ENCODE data around the gene MAMDC2.

Gene MAMDC2

GRCh38 chr9:70061776-70062175, 18.1 kb downstream of the MAMDC2 start:
- TF ChIP-seq POLR2AphosphoS5 (IDR thresholded peaks at IDR 0.05; ENCODE audit: borderline replicate concordance, low read depth, low read length) (no peak), FOXP2 (optimal IDR thresholded peaks at IDR 0.05; ENCODE audit: control extremely low read depth, extremely low read length, insufficient read depth) (no peak)
- H3K36me3 ChIP-seq (ENCODE audit: insufficient read depth, low read length), result no peaks in the 10 kb centered on the region
- no peak overlapping the region for H3K9ac ChIP-seq (ENCODE audit: insufficient read length)
- H3K9me3 ChIP-seq (ENCODE audit: low read depth, low read length), result no peaks in the 10 kb centered on the region
- no peak overlapping the region for H3K4me3 ChIP-seq
- no peak overlapping the region for H3K27ac ChIP-seq
- DNase-seq (ENCODE audit: low read depth, low spot score), result no peak

GRCh38 chr9:70064496-70064895, 20.8 kb downstream of the MAMDC2 start:
- no peak for TF ChIP-seq POLR2AphosphoS5 (IDR thresholded peaks at IDR 0.05; ENCODE audit: borderline replicate concordance, low read depth, low read length)
- TF ChIP-seq EZH2 (IDR thresholded peaks at IDR 0.05), result no peak
- no peak for TF ChIP-seq FOXP2 (optimal IDR thresholded peaks at IDR 0.05; ENCODE audit: control extremely low read depth, extremely low read length, insufficient read depth)
- no peaks in the 10 kb centered on the region for H3K9me3 ChIP-seq (ENCODE audit: low read depth, low read length)
- no peaks in the 10 kb centered on the region for H3K36me3 ChIP-seq (ENCODE audit: insufficient read depth, low read length)
- DNase-seq (ENCODE audit: low read depth, low spot score), result no peak
- H3K9ac ChIP-seq (ENCODE audit: insufficient read length), result no peak overlapping the region
- no peak overlapping the region for H3K27ac ChIP-seq
- no peak overlapping the region for H3K4me3 ChIP-seq

- no peak for TF ChIP-seq EZH2 (IDR thresholded peaks at IDR 0.05)
- no peak for TF ChIP-seq POLR2AphosphoS5 (IDR thresholded peaks at IDR 0.05; ENCODE audit: borderline replicate concordance, low read depth, low read length)
Observed at GRCh38 chr9:70065572-70065971, 21.9 kb downstream of the MAMDC2 start.

GRCh38 chr9:70066418-70066817, 22.8 kb downstream of the MAMDC2 start:
- Histone ChIP-seq H3K27ac (no peak overlapping the region), H3K4me3 (no peak overlapping the region), H3K36me3 (ENCODE audit: insufficient read depth, low read length) (no peaks in the 10 kb centered on the region), H3K9me3 (ENCODE audit: low read depth, low read length) (no peaks in the 10 kb centered on the region), H3K9ac (ENCODE audit: insufficient read length) (no peak overlapping the region)
- TF ChIP-seq POLR2AphosphoS5 (IDR thresholded peaks at IDR 0.05; ENCODE audit: borderline replicate concordance, low read depth, low read length) (no peak), FOXP2 (optimal IDR thresholded peaks at IDR 0.05; ENCODE audit: control extremely low read depth, extremely low read length, insufficient read depth) (no peak), EZH2 (IDR thresholded peaks at IDR 0.05) (no peak)
- no peak for DNase-seq (ENCODE audit: low read depth, low spot score)

More at GRCh38 chr9:70065572-70065971, 21.9 kb downstream of the MAMDC2 start:
- Histone ChIP-seq H3K9me3 (ENCODE audit: low read depth, low read length) (no peaks in the 10 kb centered on the region), H3K9ac (ENCODE audit: insufficient read length) (no peak overlapping the region), H3K4me3 (no peak overlapping the region), H3K36me3 (ENCODE audit: insufficient read depth, low read length) (no peaks in the 10 kb centered on the region), H3K27ac (no peak overlapping the region)
- DNase-seq (ENCODE audit: low read depth, low spot score), result no peak

- no peaks in the 10 kb centered on the region for H3K9me3 ChIP-seq (ENCODE audit: low read depth, low read length)
- no peak overlapping the region for H3K9ac ChIP-seq (ENCODE audit: insufficient read length)
- H3K4me3 ChIP-seq, result no peak overlapping the region
- DNase-seq (ENCODE audit: low read depth, low spot score), result no peak
- H3K27ac ChIP-seq, result no peak overlapping the region
- TF ChIP-seq EZH2 (IDR thresholded peaks at IDR 0.05) (no peak), FOXP2 (optimal IDR thresholded peaks at IDR 0.05; ENCODE audit: control extremely low read depth, extremely low read length, insufficient read depth) (no peak), POLR2AphosphoS5 (IDR thresholded peaks at IDR 0.05; ENCODE audit: borderline replicate concordance, low read depth, low read length) (no peak)
- H3K36me3 ChIP-seq (ENCODE audit: insufficient read depth, low read length), result no peaks in the 10 kb centered on the region
Observed at GRCh38 chr9:70066874-70067273, 23.2 kb downstream of the MAMDC2 start.

- no peak for DNase-seq (ENCODE audit: low read depth, low spot score)
- H3K4me3 ChIP-seq, result no peak overlapping the region
- no peaks in the 10 kb centered on the region for H3K9me3 ChIP-seq (ENCODE audit: low read depth, low read length)
- H3K9ac ChIP-seq (ENCODE audit: insufficient read length), result no peak overlapping the region
- no peaks in the 10 kb centered on the region for H3K36me3 ChIP-seq (ENCODE audit: insufficient read depth, low read length)
- TF ChIP-seq FOXP2 (optimal IDR thresholded peaks at IDR 0.05; ENCODE audit: control extremely low read depth, extremely low read length, insufficient read depth), result no peak
- TF ChIP-seq POLR2AphosphoS5 (IDR thresholded peaks at IDR 0.05; ENCODE audit: borderline replicate concordance, low read depth, low read length), result no peak
- TF ChIP-seq EZH2 (IDR thresholded peaks at IDR 0.05), result no peak
- H3K27ac ChIP-seq, result no peak overlapping the region
Observed at GRCh38 chr9:70069704-70070103, 26.1 kb downstream of the MAMDC2 start.

GRCh38 chr9:70073193-70073592, 29.5 kb downstream of the MAMDC2 start:
- TF ChIP-seq POLR2AphosphoS5 (IDR thresholded peaks at IDR 0.05; ENCODE audit: borderline replicate concordance, low read depth, low read length), result no peak
- no peak for TF ChIP-seq FOXP2 (optimal IDR thresholded peaks at IDR 0.05; ENCODE audit: control extremely low read depth, extremely low read length, insufficient read depth)
- no peak for TF ChIP-seq EZH2 (IDR thresholded peaks at IDR 0.05)
- Histone ChIP-seq H3K9ac (ENCODE audit: insufficient read length) (no peak overlapping the region), H3K36me3 (ENCODE audit: insufficient read depth, low read length) (no peaks in the 10 kb centered on the region), H3K27ac (no peak overlapping the region), H3K4me3 (no peak overlapping the region), H3K9me3 (ENCODE audit: low read depth, low read length) (no peaks in the 10 kb centered on the region)
- no peak for DNase-seq (ENCODE audit: low read depth, low spot score)

- H3K36me3 ChIP-seq (ENCODE audit: insufficient read depth, low read length), result no peaks in the 10 kb centered on the region
- H3K9ac ChIP-seq (ENCODE audit: insufficient read length), result no peak overlapping the region
- no peaks in the 10 kb centered on the region for H3K9me3 ChIP-seq (ENCODE audit: low read depth, low read length)
- H3K27ac ChIP-seq, result no peak overlapping the region
- no peak for DNase-seq (ENCODE audit: low read depth, low spot score)
- no peak overlapping the region for H3K4me3 ChIP-seq
- TF ChIP-seq FOXP2 (optimal IDR thresholded peaks at IDR 0.05; ENCODE audit: control extremely low read depth, extremely low read length, insufficient read depth) (no peak), EZH2 (IDR thresholded peaks at IDR 0.05) (no peak), POLR2AphosphoS5 (IDR thresholded peaks at IDR 0.05; ENCODE audit: borderline replicate concordance, low read depth, low read length) (no peak)
Observed at GRCh38 chr9:70073756-70074155, 30.1 kb downstream of the MAMDC2 start.

- H3K27ac ChIP-seq, result no peak overlapping the region
- DNase-seq (ENCODE audit: low read depth, low spot score), result no peak
- no peaks in the 10 kb centered on the region for H3K36me3 ChIP-seq (ENCODE audit: insufficient read depth, low read length)
- no peak overlapping the region for H3K4me3 ChIP-seq
- TF ChIP-seq FOXP2 (optimal IDR thresholded peaks at IDR 0.05; ENCODE audit: control extremely low read depth, extremely low read length, insufficient read depth) (no peak), POLR2AphosphoS5 (IDR thresholded peaks at IDR 0.05; ENCODE audit: borderline replicate concordance, low read depth, low read length) (no peak), EZH2 (IDR thresholded peaks at IDR 0.05) (no peak)
- H3K9ac ChIP-seq (ENCODE audit: insufficient read length), result no peak overlapping the region
- no peaks in the 10 kb centered on the region for H3K9me3 ChIP-seq (ENCODE audit: low read depth, low read length)
Observed at GRCh38 chr9:70076678-70077077, 33.0 kb downstream of the MAMDC2 start.

Data from SK-N-MC (cell line).